HFFc6 (cell line): Measurements from ENCODE around the gene ZDHHC13. TPM values are rescaled to one million over a fixed set of nuclear protein-coding genes. Genes with fewer than 3 reads are reported as not detected.

Experiments
- DNase-seq: peaks from one replicate; pipeline ENCODE4 v3.0.0-alpha.2; 2018
- H3K27ac Mint-ChIP-seq: 2 replicates; pipeline ENCODE4 v1.8.0; 2020; ENCODE audit warnings: mild to moderate bottlenecking, mixed read lengths
- H3K27me3 Mint-ChIP-seq: 2 replicates; pipeline ENCODE4 v1.8.0; 2021; ENCODE audit warnings: mild to moderate bottlenecking, moderate library complexity, mixed read lengths; ENCODE audit not compliant: insufficient read depth
- H3K36me3 Mint-ChIP-seq: 2 replicates; pipeline ENCODE4 v1.8.0; 2021; ENCODE audit warnings: low read depth, mixed read lengths
- H3K4me1 Mint-ChIP-seq: 2 replicates; pipeline ENCODE4 v1.8.0; 2020; ENCODE audit warnings: low read depth, mixed read lengths
- H3K4me3 Mint-ChIP-seq: 2 replicates; pipeline ENCODE4 v1.8.0; 2020; ENCODE audit warnings: mild to moderate bottlenecking, moderate library complexity, mixed read lengths
- H3K9me3 Mint-ChIP-seq: 2 replicates; pipeline ENCODE4 v1.8.0; 2020; ENCODE audit warnings: mild to moderate bottlenecking, mixed read lengths
- CTCF ChIP-seq: fragments of 200-600 bp; sonication (generic); IDR thresholded peaks from 2 replicates; pipeline ENCODE4 v1.5.0; 2021; ENCODE audit warnings: antibody characterized with exemption, mild to moderate bottlenecking
- total RNA-seq, 6 experiments: library from RNA; stranded (reverse); fragmentation: NEBNext Ultra II Directional; extraction: Animal tissue kit (Norgen Biotek cat#: 25700); gene quantifications; 2 replicates in 1 of 6; 3 replicates in 5 of 6; pipeline ENCODE4 v1.2.3, GENCODE V29; 2021

Gene ZDHHC13
- total RNA-seq, 6 experiments from 2014 or later, result 9.9 to 15.7 (median 11.2) TPM

- no peak for DNase-seq
- peaks cover 6% of the 10 kb centered on the region; the same call in 1 of the 2 replicates for H3K36me3 Mint-ChIP-seq
- H3K9me3 Mint-ChIP-seq, result no peaks in the 10 kb centered on the region
- no peaks in the 10 kb centered on the region for H3K27me3 Mint-ChIP-seq
- TF ChIP-seq CTCF, result no peak
- H3K27ac Mint-ChIP-seq, result no peak overlapping the region
- no peak overlapping the region for H3K4me3 Mint-ChIP-seq
- H3K4me1 Mint-ChIP-seq, result no peaks in the 10 kb centered on the region
These were observed 46.1 kb downstream of the ZDHHC13 start for GRCh38 chr11:19162951-19163505.

GRCh38 chr11:19163617-19164016, 46.6 kb downstream of the ZDHHC13 start:
- no peaks in the 10 kb centered on the region for H3K9me3 Mint-ChIP-seq

GRCh38 chr11:19164230-19164855, 47.4 kb downstream of the ZDHHC13 start:
- TF ChIP-seq CTCF, result no peak
- Mint-ChIP-seq H3K27me3 (no peaks in the 10 kb centered on the region), H3K36me3 (peaks cover 10% of the 10 kb centered on the region; the same call in 1 of the 2 replicates), H3K4me1 (no peaks in the 10 kb centered on the region), H3K27ac (no peak overlapping the region), H3K9me3 (no peaks in the 10 kb centered on the region), H3K4me3 (no peak overlapping the region)
- DNase-seq, result no peak

More at GRCh38 chr11:19163617-19164016, 46.6 kb downstream of the ZDHHC13 start:
- Mint-ChIP-seq H3K36me3 (peaks cover 10% of the 10 kb centered on the region; the same call in 1 of the 2 replicates), H3K4me1 (no peaks in the 10 kb centered on the region), H3K27ac (no peak overlapping the region), H3K27me3 (no peaks in the 10 kb centered on the region), H3K4me3 (no peak overlapping the region)
- no peak for TF ChIP-seq CTCF
- DNase-seq, result no peak

- Mint-ChIP-seq H3K9me3 (no peaks in the 10 kb centered on the region), H3K36me3 (peaks cover 10% of the 10 kb centered on the region; the same call in 1 of the 2 replicates), H3K4me3 (no peak overlapping the region), H3K27ac (no peak overlapping the region), H3K27me3 (no peaks in the 10 kb centered on the region), H3K4me1 (no peaks in the 10 kb centered on the region)
- DNase-seq, result no peak
- TF ChIP-seq CTCF, result no peak
These were observed 47.9 kb downstream of the ZDHHC13 start for GRCh38 chr11:19164881-19165280.

GRCh38 chr11:19168090-19168489, 51.1 kb downstream of the ZDHHC13 start:
- no peak for TF ChIP-seq CTCF
- H3K4me1 Mint-ChIP-seq, result no peaks in the 10 kb centered on the region
- no peak overlapping the region for H3K27ac Mint-ChIP-seq
- no peak for DNase-seq
- peaks cover 20% of the 10 kb centered on the region; the same call in 1 of the 2 replicates for H3K36me3 Mint-ChIP-seq
- H3K27me3 Mint-ChIP-seq, result no peaks in the 10 kb centered on the region
- H3K9me3 Mint-ChIP-seq, result no peaks in the 10 kb centered on the region
- H3K4me3 Mint-ChIP-seq, result no peak overlapping the region
